Kidney epithelial cell (primary cell): ENCODE results near the gene TMSB4X. TPM values are rescaled to one million over a fixed set of nuclear protein-coding genes. Genes with fewer than 3 reads are reported as not detected.
"Not testable (repeated sequence)": the region's sequence is repeated elsewhere in the genome, so short reads cannot be mapped to it uniquely, and the experiment has no call there.

Experiments
- DNase-seq: peaks from one replicate; pipeline ENCODE4 v3.0.0-alpha.2; 2010; ENCODE audit warnings: low read depth
- H3K27me3 ChIP-seq: 2 replicates; pipeline ENCODE4 v1.6.0; 2011; ENCODE audit warnings: low read length; ENCODE audit not compliant: control insufficient read depth, insufficient read depth
- H3K36me3 ChIP-seq: 2 replicates; pipeline ENCODE4 v1.5.1; 2011; ENCODE audit warnings: low read length; ENCODE audit not compliant: control insufficient read depth, insufficient read depth
- H3K4me3 ChIP-seq: 2 replicates; pipeline ENCODE4 v1.5.1; 2011; ENCODE audit warnings: low read depth, mild to moderate bottlenecking, control low read depth, low read length
- CTCF ChIP-seq: IDR thresholded peaks from 2 replicates; pipeline ENCODE4 v1.5.1; 2011; ENCODE audit warnings: mild to moderate bottlenecking, moderate library complexity, low read length, control low read depth, inconsistent platforms; ENCODE audit not compliant: insufficient read depth, poor library complexity, severe bottlenecking
- total RNA-seq: library from RNA; depleted of rRNA; stranded (reverse); fragments of >200 nt; gene quantifications from 2 replicates; pipeline ENCODE4 v1.2.3, GENCODE V29; 2015

The TMSB4X gene
- total RNA-seq, 1 donor from 2014 or later, result 3,601 TPM

- no peak for DNase-seq
- Histone ChIP-seq H3K27me3 (no peaks in the 10 kb centered on the region), H3K36me3 (no peaks in the 10 kb centered on the region), H3K4me3 (no peak overlapping the region)
- TF ChIP-seq CTCF, result no peak
These were observed 1.2 kb upstream of the TMSB4X start for GRCh38 chrX:12973561-12974304.

GRCh38 chrX:12974305-12974795 lies 560 bp upstream of the TMSB4X start:
- no peak for TF ChIP-seq CTCF
- DNase-seq, result no peak
- Histone ChIP-seq H3K36me3 (no peaks in the 10 kb centered on the region), H3K27me3 (no peaks in the 10 kb centered on the region), H3K4me3 (peak overlapping the region; percentile 75)

GRCh38 chrX:12975670-12975965 lies 708 bp downstream of the TMSB4X start:
- Histone ChIP-seq H3K4me3 (peak overlapping the region; percentile 75), H3K36me3 (no peaks in the 10 kb centered on the region), H3K27me3 (no peaks in the 10 kb centered on the region)
- no peak for TF ChIP-seq CTCF
- DNase-seq, result no peak

- Histone ChIP-seq H3K36me3 (no peaks in the 10 kb centered on the region), H3K27me3 (no peaks in the 10 kb centered on the region), H3K4me3 (peak overlapping the region; percentile 75)
- DNase-seq, result no peak
- no peak for TF ChIP-seq CTCF
These were observed 1.2 kb downstream of the TMSB4X start for GRCh38 chrX:12975991-12976558.

GRCh38 chrX:12976819-12977732 lies 2.2 kb downstream of the TMSB4X start:
- DNase-seq, H3K27me3 ChIP-seq, H3K36me3 ChIP-seq: not testable (repeated sequence)
- H3K4me3 ChIP-seq, result peak overlapping the region; percentile 75

GRCh38 chrX:12977761-12978204 lies 2.9 kb downstream of the TMSB4X start:
- H3K36me3 ChIP-seq, result no peaks in the 10 kb centered on the region
- no peak for DNase-seq
- TF ChIP-seq CTCF, result no peak
- H3K4me3 ChIP-seq, result peak overlapping the region; percentile 75
- no peaks in the 10 kb centered on the region for H3K27me3 ChIP-seq
